ENCODE data around the gene PCP4L1.

- peak; percentile 80 to 89 (median 85) for TF ChIP-seq CTCF (IDR thresholded peaks at IDR 0.05)
- no peak for TF ChIP-seq POLR2A (IDR thresholded peaks at IDR 0.05)
These were observed 48.6 kb upstream of the PCP4L1 start for GRCh38 chr1:161209790-161210409.
